Endothelial cell of umbilical vein (primary cell): ENCODE results near the gene PIAS2. TPM values are rescaled to one million over a fixed set of nuclear protein-coding genes. Genes with fewer than 3 reads are reported as not detected.

Experiments
- BruUV-seq: library from RNA; stranded (reverse); fragments of 400-500 nt; replicated peaks from 2 replicates; lab custom pipeline; 2021; lab: Mats Ljungman, UMichigan
- CTCF ChIA-PET: fragments of 300-600, 350-600 bp; sonication (Branson Sonifier 250); formaldehyde crosslinking; loops from one replicate; lab custom pipeline; 2021; ENCODE audit warnings: antibody characterized with exemption, inconsistent platforms; lab: Charles Lee
- POLR2A ChIA-PET: fragments of 300-600, 350-600 bp; sonication (Branson Sonifier 250); formaldehyde crosslinking; loops from one replicate; lab custom pipeline; 2021; ENCODE audit warnings: antibody characterized with exemption, inconsistent platforms; lab: Charles Lee
- DNase-seq: peaks from one replicate; pipeline ENCODE4 v3.0.0-alpha.2; 2011; ENCODE audit warnings: low read depth, low spot score
- FAIRE-seq: peaks from 2 replicates; lab custom pipeline; 2011; peaks lifted over from hg19 to GRCh38; lab: Jason Lieb, UNC
- H2AFZ ChIP-seq: 2 replicates; pipeline ENCODE4 v1.6.0; 2012; ENCODE audit warnings: low read depth, low read length, control low read depth, inconsistent platforms
- H3K27ac ChIP-seq: 2 replicates; pipeline ENCODE4 v1.5.1; 2011; ENCODE audit warnings: low read depth, mild to moderate bottlenecking, control low read depth, low read length, moderate library complexity; ENCODE audit not compliant: insufficient read depth
- H3K27me3 ChIP-seq, 2 experiments: 2 replicates each; pipeline versions ENCODE4 v1.6.0 to v1.6.1; 2011; ENCODE audit warnings: low read length in 2 of 2, mixed read lengths in 1 of 2; ENCODE audit not compliant: control insufficient read depth in 2 of 2, insufficient read depth in 2 of 2
- H3K36me3 ChIP-seq, 2 experiments: 2 replicates in 1 of 2; 3 replicates in 1 of 2; pipeline ENCODE4 v1.5.1; 2011; ENCODE audit warnings: low read length in 2 of 2, mild to moderate bottlenecking in 1 of 2, moderate library complexity in 1 of 2; ENCODE audit not compliant: control insufficient read depth in 2 of 2, insufficient read depth in 2 of 2; ENCODE audit errors: extremely low read depth in 1 of 2
- H3K4me1 ChIP-seq: 3 replicates; pipeline ENCODE4 v1.5.1; 2011; ENCODE audit warnings: mild to moderate bottlenecking, low read length; ENCODE audit not compliant: control insufficient read depth, insufficient read depth; ENCODE audit errors: extremely low read depth
- H3K4me2 ChIP-seq: 2 replicates; pipeline ENCODE4 v1.6.1; 2011; ENCODE audit warnings: low read length, control low read depth, mixed read lengths; ENCODE audit not compliant: insufficient read depth
- H3K4me3 ChIP-seq, 3 experiments: fragments of 200-600 bp in 1 of 3; sonication (generic), shearing (Covaris generic) in 1 of 3; replicated peaks in 1 of 3; 2 replicates each; pipeline ENCODE4 v1.5.1; 2011 to 2016; ENCODE audit warnings: control low read depth in 3 of 3, low read length in 3 of 3, mild to moderate bottlenecking in 2 of 3, inconsistent platforms in 1 of 3, low read depth in 1 of 3, moderate library complexity in 1 of 3; ENCODE audit not compliant: insufficient read depth in 1 of 3
- H3K79me2 ChIP-seq: 2 replicates; pipeline ENCODE4 v1.6.0; 2012; ENCODE audit warnings: low read length, inconsistent platforms; ENCODE audit not compliant: control insufficient read depth, insufficient read depth
- H3K9ac ChIP-seq: replicated peaks from 2 replicates; pipeline ENCODE3; 2011; ENCODE audit warnings: low read length, control low read depth; ENCODE audit not compliant: insufficient read depth; ENCODE audit errors: extremely low read depth
- H3K9me1 ChIP-seq: replicated peaks from 3 replicates; pipeline ENCODE4 v1.6.0; 2011; ENCODE audit warnings: mild to moderate bottlenecking, low read length; ENCODE audit not compliant: control insufficient read depth, insufficient read depth; ENCODE audit errors: extremely low read depth
- H3K9me3 ChIP-seq: replicated peaks from 2 replicates; pipeline ENCODE4 v1.5.1; 2012; ENCODE audit warnings: low read length, inconsistent platforms; ENCODE audit not compliant: control insufficient read depth, insufficient read depth
- H4K20me1 ChIP-seq: replicated peaks from 2 replicates; pipeline ENCODE3; 2011; ENCODE audit warnings: mild to moderate bottlenecking, low read length; ENCODE audit not compliant: control insufficient read depth, insufficient read depth; ENCODE audit errors: extremely low read depth
- CTCF ChIP-seq, 2 donors: IDR thresholded peaks; 1 replicate in 1 of 2; 2 replicates in 1 of 2; pipeline ENCODE4 v1.5.1; 2011; ENCODE audit warnings: low read length in 2 of 2, mild to moderate bottlenecking in 2 of 2, moderate library complexity in 2 of 2, control low read depth in 1 of 2, inconsistent platforms in 1 of 2, low read depth in 1 of 2; ENCODE audit not compliant: insufficient read depth in 1 of 2; ENCODE audit errors: extremely low read depth in 1 of 2
- EZH2 ChIP-seq: IDR thresholded peaks from 2 replicates; pipeline ENCODE4 v1.6.1; 2012; ENCODE audit warnings: borderline replicate concordance, low read depth, mild to moderate bottlenecking, moderate library complexity, low read length, inconsistent platforms; ENCODE audit not compliant: severe bottlenecking
- FOS ChIP-seq: IDR thresholded peaks from 2 replicates; pipeline ENCODE4 v1.6.1; 2011; ENCODE audit warnings: mild to moderate bottlenecking, low read length, moderate library complexity, borderline replicate concordance; ENCODE audit not compliant: insufficient read depth
- GATA2 ChIP-seq: IDR thresholded peaks from 2 replicates; pipeline ENCODE4 v1.7.0; 2011; ENCODE audit warnings: low read depth, mild to moderate bottlenecking, moderate library complexity, mixed read lengths, low read length; ENCODE audit not compliant: insufficient read length, insufficient read depth
- JUN ChIP-seq: IDR thresholded peaks from 2 replicates; pipeline ENCODE4 v1.6.1; 2011; ENCODE audit warnings: borderline replicate concordance, low read depth; ENCODE audit not compliant: insufficient read length, insufficient read depth
- MAX ChIP-seq: IDR thresholded peaks from 2 replicates; pipeline ENCODE4 v1.6.1; 2011; ENCODE audit not compliant: insufficient read depth, insufficient read length
- MYC ChIP-seq: IDR thresholded peaks from one replicate; pipeline ENCODE4 v1.6.1; 2011; ENCODE audit warnings: mild to moderate bottlenecking, low read depth, low read length
- POLR2A ChIP-seq: IDR thresholded peaks from 2 replicates; pipeline ENCODE4 v1.6.1; 2012; ENCODE audit warnings: low read depth, mild to moderate bottlenecking, control low read depth, low read length
- POLR2AphosphoS5 ChIP-seq: IDR thresholded peaks from 2 replicates; pipeline ENCODE4 v1.6.1; 2012; ENCODE audit warnings: low read depth, mild to moderate bottlenecking, control low read depth, low read length, moderate library complexity; ENCODE audit not compliant: insufficient read depth
- dilution Hi-C: fragments of 300-500 bp; cut with MboI; formaldehyde crosslinking; loops from one replicate; pipeline ENCODE4 v1.15.0; 2019; ENCODE audit warnings: low sequenced_read_pairs; ENCODE audit not compliant: extremely low pct_ligation_motif_present
- intact Hi-C: fragments of 100-400 bp; cut with micrococcal nuclease; formaldehyde crosslinking; loops from one replicate; pipeline ENCODE4 v1.10.0; 2022
- polyA plus RNA-seq, 4 experiments: library from polyadenylated mRNA; depleted of rRNA in 3 of 4; stranded (reverse) in 3 of 4; unstranded in 1 of 4; fragments of >200 nt; gene quantifications; 2 replicates each; pipeline versions ENCODE4 v1.2.1 to v1.2.3, GENCODE V29; 2011 to 2012; ENCODE audit warnings: missing spikeins in 1 of 4
- total RNA-seq: library from RNA; stranded (reverse); gene quantifications from 2 replicates; pipeline ENCODE4 v1.2.3, GENCODE V29; 2021

Gene PIAS2
- total and polyA plus RNA-seq, 2 donors (not counting 3 experiments of a cell fraction or from before 2014, with no cell fraction given): 7.0 to 34.3 TPM

- no peak for DNase-seq
- Histone ChIP-seq H3K79me2 (peaks cover 40% of the 10 kb centered on the region), H3K9me1 (no peaks in the 10 kb centered on the region), H4K20me1 (peaks cover 2% of the 10 kb centered on the region), H2AFZ (no peak overlapping the region), H3K27me3 (no peaks in the 10 kb centered on the region), H3K4me3 (no peak overlapping the region), H3K36me3 (no peaks in the 10 kb centered on the region), H3K4me1 (no peaks in the 10 kb centered on the region), H3K4me2 (no peak overlapping the region), H3K9me3 (no peaks in the 10 kb centered on the region), H3K9ac (no peak overlapping the region), H3K27ac (no peak overlapping the region)
- TF ChIP-seq GATA2 (no peak), POLR2A (no peak), FOS (no peak)
- intact Hi-C loops (no loop called here), dilution Hi-C loops (no loop called here)
- CTCF ChIA-PET: no interaction called here
- no peak for FAIRE-seq
- no TSS peak for BruUV-seq
- POLR2A ChIA-PET: no interaction called here
Observed at GRCh38 chr18:46903406-46903805, 13.9 kb downstream of the PIAS2 start.

- H4K20me1 ChIP-seq: no peaks in the 10 kb centered on the region
- no TSS peak for BruUV-seq
- no peak overlapping the region for H2AFZ ChIP-seq
- no peaks in the 10 kb centered on the region for H3K36me3 ChIP-seq
- peaks cover 2% of the 10 kb centered on the region for H3K4me1 ChIP-seq
- H3K9me3 ChIP-seq: no peaks in the 10 kb centered on the region
- H3K27me3 ChIP-seq: no peaks in the 10 kb centered on the region
- no peaks in the 10 kb centered on the region for H3K9me1 ChIP-seq
- dilution Hi-C loops (no loop called here), intact Hi-C loops (no loop called here)
- CTCF ChIA-PET: interaction anchor here (1.4 kb wide), 1 partner anchor 18 kb away, joined by 3 read pairs; the partner anchor contains the start of genes KATNAL2 and PIAS2
- peaks cover 22% of the 10 kb centered on the region for H3K79me2 ChIP-seq
- no peak overlapping the region for H3K4me2 ChIP-seq
- H3K4me3 ChIP-seq: no peak overlapping the region
- DNase-seq (no peak), FAIRE-seq (no peak)
- H3K27ac ChIP-seq: no peak overlapping the region
- TF ChIP-seq EZH2 (no peak), GATA2 (no peak), POLR2AphosphoS5 (no peak), CTCF (IDR thresholded peaks at IDR 0.05; ENCODE audit: extremely low read depth in 1 of 2, insufficient read depth in 1 of 2, low read depth in 1 of 2, low read length in 2 of 2) (no peak), FOS (no peak), POLR2A (no peak), JUN (no peak), MAX (no peak), MYC (no peak)
- POLR2A ChIA-PET: no interaction called here
- H3K9ac ChIP-seq: no peak overlapping the region
Observed at GRCh38 chr18:46899274-46899948, 17.9 kb downstream of the PIAS2 start.
